Heart right ventricle (tissue), 16 donors: ENCODE measurements around the gene OSBPL9. TPM values are rescaled to one million over a fixed set of nuclear protein-coding genes. Genes with fewer than 3 reads are reported as not detected.
A peak's percentile ranks its signal among the peaks of the same experiment; 100 is the strongest.

Experiments used
- ATAC-seq, 8 donors: fragments of 200-7000 bp; cut with Tn5 transposase; one replicate each; pipeline ENCODE4 v1.9.1; 2020; ENCODE audit warnings: mild to moderate bottlenecking in 8 of 8, moderate library complexity in 8 of 8, moderate number of reproducible peaks in 1 of 8
- DNase-seq, 2 donors: peaks; one replicate each; pipeline ENCODE4 v3.0.0-alpha.2; 2020
- H3K27ac ChIP-seq, 10 donors: fragments of 200-600 bp; sonication (generic) in 2 of 10; one replicate each; pipeline versions ENCODE4 v1.5.0 to v1.8.0; 2020 to 2022; ENCODE audit warnings: mild to moderate bottlenecking in 3 of 10
- H3K27me3 ChIP-seq, 7 donors: fragments of 200-600 bp; one replicate each; pipeline ENCODE4 v1.8.0; 2021 to 2022; ENCODE audit warnings: mild to moderate bottlenecking in 2 of 7
- H3K36me3 ChIP-seq, 9 donors: fragments of 200-600 bp; sonication (generic) in 1 of 9; one replicate each; pipeline versions ENCODE4 v1.5.0 to v1.8.0; 2020 to 2022; ENCODE audit warnings: mild to moderate bottlenecking in 2 of 9
- H3K4me1 ChIP-seq, 9 donors: fragments of 200-600 bp; sonication (generic) in 1 of 9; one replicate each; pipeline versions ENCODE4 v1.5.0 to v1.8.0; 2020 to 2022; ENCODE audit warnings: mild to moderate bottlenecking in 4 of 9
- H3K4me3 ChIP-seq, 10 donors: fragments of 200-600 bp; sonication (generic) in 2 of 10; one replicate each; pipeline versions ENCODE4 v1.5.0 to v1.8.0; 2020 to 2022; ENCODE audit warnings: mild to moderate bottlenecking in 7 of 10, moderate library complexity in 2 of 10
- H3K9me3 ChIP-seq, 11 donors: fragments of 200-600 bp in 10 of 11; sonication (generic) in 2 of 11; one replicate each; pipeline versions ENCODE4 v1.5.0 to v1.8.0; 2013 to 2022; ENCODE audit warnings: mild to moderate bottlenecking in 2 of 11, control low read depth in 1 of 11, moderate library complexity in 1 of 11
- WGBS, 2 donors: extraction: QIAGEN DNeasy Blood & Tissue Kit; methylation state at CpG; one replicate each; pipeline ENCODE4 v1.1.7; 2013; ENCODE audit warnings: inconsistent platforms in 1 of 2; 5-methylcytosine and 5-hydroxymethylcytosine counted together
- intact Hi-C, 10 donors: fragments of 100-400 bp; cut with DNase I; formaldehyde crosslinking; loops; one replicate each; pipeline versions ENCODE4 v1.11.1 to v1.14.2; 2022
- polyA plus RNA-seq, 2 donors: library from polyadenylated mRNA; stranded (reverse); fragments of 200-250 nt; gene quantifications; one replicate each; pipeline ENCODE4 v1.2.3, GENCODE V29; 2013
- total RNA-seq, 10 donors: library from RNA; stranded (reverse); fragmentation: NEBNext Ultra II Directional in 3 of 10; extraction: Animal tissue kit (Norgen Biotek cat#: 25700) in 3 of 10; gene quantifications; one replicate each; pipeline versions ENCODE4 v1.2.1 to v1.2.4, GENCODE V29; 2021 to 2023
- TF ChIP-seq, protein P1 (sequence below), 9 donors: fragments of 200-600 bp; sonication (generic) in 2 of 9; IDR thresholded peaks; one replicate each; pipeline versions ENCODE4 v1.5.0 to v1.8.0; 2021 to 2022; ENCODE audit warnings: antibody characterized with exemption in 9 of 9, mild to moderate bottlenecking in 5 of 9, moderate library complexity in 1 of 9
- donor health status: Arrhythmogenic right ventricular cardiomyopathy.
- donor health status: ischemic (EF 13 %, LVEDD 7.1; RV severe dilation, severe dysfunction).
- donor health status: healthy with polysubstance abuse.
- donor health status: DM: no; HTN: yes; CAD: no.
- donor health status: DM: no; HTN: no; CAD: no.
- donor health status: ischemic (EF 25% LVEDD 6.9; RV normal size, moderate dysfunction).
- donor health status: ischemic (EF 25% LVEDD 5.7; RV mildly dilated, moderate dysfunction).
- donor health status: healthy.
- donor health status: DM: yes; HTN: yes; CAD: no.
- donor health status: Ischemic cardiomyopathy.
- donor health status: ischemic (EF 35%, LVEDD 5.7; RV mildly dilated, moderate dysfunction).
- donor health status: nonischemic (EF 11% LVEDD 7.7; RV severe dilation, severe dysfunction).
- donor health status: DM: yes; HTN: yes; CAD: no.
- donor health status: PGD.
- donor health status: ischemic (EF 29% LVEDD 5.4; RV normal size, mild dysfunction).
- donor health status: nonischemic (EF 23%, LVEDD 6.1; RV moderate dilation, normal function).

The OSBPL9 gene
- total and polyA plus RNA-seq, 12 donors: 32.5 to 82.9 (median 55.6) TPM

DNA sequence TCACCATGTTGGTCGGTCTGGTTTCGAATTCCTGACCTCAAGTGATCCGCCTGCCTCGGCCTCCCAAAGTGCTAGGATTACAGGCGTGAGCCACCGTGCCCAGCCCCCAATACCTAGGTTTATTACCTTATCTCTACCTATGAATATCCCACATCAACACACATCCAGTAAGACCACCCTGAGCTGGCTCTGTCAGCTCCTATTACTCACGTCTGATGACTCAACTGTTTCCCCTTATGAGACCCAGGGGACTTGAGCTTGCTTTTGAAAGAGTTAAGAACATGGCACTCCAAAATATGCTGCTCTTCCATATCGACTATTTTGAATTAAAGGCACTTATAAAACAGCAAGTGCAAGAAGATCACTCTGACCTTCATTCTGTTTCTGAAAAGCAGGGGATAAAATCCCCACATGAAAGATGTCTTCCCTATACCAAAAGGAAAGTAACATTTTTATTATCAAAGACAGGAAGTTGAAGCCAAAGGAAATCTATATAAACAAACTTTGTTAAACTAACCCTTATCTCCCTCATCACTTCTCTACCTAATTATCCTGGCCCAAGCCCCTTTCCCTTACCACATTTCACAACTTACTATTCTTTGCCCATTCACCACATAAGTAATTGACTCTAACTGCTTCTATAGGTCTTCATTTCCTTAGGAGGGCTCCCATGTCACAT is 41.3 kb upstream of the OSBPL9 start:
- TF ChIP-seq, protein P1, sequence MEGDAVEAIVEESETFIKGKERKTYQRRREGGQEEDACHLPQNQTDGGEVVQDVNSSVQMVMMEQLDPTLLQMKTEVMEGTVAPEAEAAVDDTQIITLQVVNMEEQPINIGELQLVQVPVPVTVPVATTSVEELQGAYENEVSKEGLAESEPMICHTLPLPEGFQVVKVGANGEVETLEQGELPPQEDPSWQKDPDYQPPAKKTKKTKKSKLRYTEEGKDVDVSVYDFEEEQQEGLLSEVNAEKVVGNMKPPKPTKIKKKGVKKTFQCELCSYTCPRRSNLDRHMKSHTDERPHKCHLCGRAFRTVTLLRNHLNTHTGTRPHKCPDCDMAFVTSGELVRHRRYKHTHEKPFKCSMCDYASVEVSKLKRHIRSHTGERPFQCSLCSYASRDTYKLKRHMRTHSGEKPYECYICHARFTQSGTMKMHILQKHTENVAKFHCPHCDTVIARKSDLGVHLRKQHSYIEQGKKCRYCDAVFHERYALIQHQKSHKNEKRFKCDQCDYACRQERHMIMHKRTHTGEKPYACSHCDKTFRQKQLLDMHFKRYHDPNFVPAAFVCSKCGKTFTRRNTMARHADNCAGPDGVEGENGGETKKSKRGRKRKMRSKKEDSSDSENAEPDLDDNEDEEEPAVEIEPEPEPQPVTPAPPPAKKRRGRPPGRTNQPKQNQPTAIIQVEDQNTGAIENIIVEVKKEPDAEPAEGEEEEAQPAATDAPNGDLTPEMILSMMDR (IDR thresholded peaks at IDR 0.05): no peak
- H3K9me3 ChIP-seq: no peaks in the 10 kb centered on the region
- no peaks in the 10 kb centered on the region for H3K36me3 ChIP-seq
- H3K4me1 ChIP-seq: peaks cover 0 to 41% (median 4%) of the 10 kb centered on the region in 9 donors
- WGBS, 2 donors: 82 to 85% methylated on average over 8 of the region's 8 CpGs
- ATAC-seq: peak in 1 of 8 donors; percentile 28
- peak overlapping the region in 1 of 10 donors; percentile 57 for H3K27ac ChIP-seq
- H3K4me3 ChIP-seq: no peak overlapping the region
- H3K27me3 ChIP-seq: no peaks in the 10 kb centered on the region
- intact Hi-C loops: no loop called here
- no peak for DNase-seq

GRCh38 chr1:51576085-51576444 is 40.8 kb upstream of the OSBPL9 start:
- Histone ChIP-seq H3K27me3 (no peaks in the 10 kb centered on the region), H3K4me1 (peaks cover 0 to 36% (median 4%) of the 10 kb centered on the region in 9 donors), H3K27ac (no peak overlapping the region), H3K4me3 (no peak overlapping the region), H3K9me3 (no peaks in the 10 kb centered on the region), H3K36me3 (no peaks in the 10 kb centered on the region)
- 86 to 94% methylated on average over 2 of the region's 2 CpGs for WGBS, 2 donors
- ATAC-seq (no peak), DNase-seq (no peak)
- intact Hi-C loops: no loop called here
- TF ChIP-seq, protein P1 (IDR thresholded peaks at IDR 0.05): no peak

DNA sequence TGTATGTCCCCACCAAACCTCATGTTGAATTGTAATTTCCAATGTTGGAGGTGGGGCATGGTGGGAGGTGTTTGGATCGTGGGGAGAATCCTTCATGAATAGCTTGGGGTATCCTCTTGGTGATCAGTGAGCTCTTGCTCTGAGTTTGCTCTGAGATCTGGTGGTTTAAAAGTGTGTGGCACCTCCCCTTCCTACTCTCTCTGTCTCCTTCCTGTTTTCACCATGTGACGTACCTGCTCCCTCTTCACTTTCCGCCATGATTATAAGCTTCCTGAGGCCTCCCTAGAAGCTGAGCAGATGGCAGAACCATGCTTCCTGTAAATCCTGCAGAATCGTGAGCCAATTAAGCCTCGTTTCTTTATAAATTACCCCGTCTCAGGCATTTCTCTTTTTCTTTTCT is 40.0 kb upstream of the OSBPL9 start:
- DNase-seq: no peak
- H3K4me1 ChIP-seq: peaks cover 0 to 36% (median 0%) of the 10 kb centered on the region in 9 donors
- H3K4me3 ChIP-seq: no peak overlapping the region
- intact Hi-C loops: no loop called here
- H3K27me3 ChIP-seq: no peaks in the 10 kb centered on the region
- no peaks in the 10 kb centered on the region for H3K36me3 ChIP-seq
- whole genome bisulfite sequencing, 2 donors: 94 to 97% methylated on average over 6 of the region's 6 CpGs
- no peak for ATAC-seq
- TF ChIP-seq, protein P1 (IDR thresholded peaks at IDR 0.05): no peak
- H3K27ac ChIP-seq: peak overlapping the region in 1 of 10 donors; percentile 72
- H3K9me3 ChIP-seq: no peaks in the 10 kb centered on the region

- TF ChIP-seq, protein P1 (IDR thresholded peaks at IDR 0.05): no peak
These were observed 38.3 kb upstream of the OSBPL9 start for GRCh38 chr1:51578383-51579109.

More at GRCh38 chr1:51578383-51579109, 38.3 kb upstream of the OSBPL9 start:
- Histone ChIP-seq H3K27me3 (no peaks in the 10 kb centered on the region), H3K4me1 (peaks cover 0 to 42% (median 7%) of the 10 kb centered on the region in 9 donors), H3K4me3 (no peak overlapping the region), H3K9me3 (no peaks in the 10 kb centered on the region), H3K27ac (peak overlapping the region in 1 of 10 donors; percentile 72), H3K36me3 (no peaks in the 10 kb centered on the region)
- DNase-seq (no peak), ATAC-seq (peak in 1 of 8 donors; percentile 55)
- WGBS, 2 donors: 59 to 66% methylated on average over 3 of the region's 3 CpGs
- intact Hi-C loops: no loop called here
